ENCODE results near the gene MYO16. TPM values are rescaled to one million over a fixed set of nuclear protein-coding genes. Genes with fewer than 3 reads are reported as not detected.

Gene MYO16
- total RNA-seq, 1 donor from 2014 or later = not detected

GRCh38 chr13:109123971-109124370, 494.6 kb downstream of the MYO16 start:
- DNase-seq (ENCODE audit: low read depth in 2 of 2) = no peak

GRCh38 chr13:109126178-109126577, 496.8 kb downstream of the MYO16 start:
- DNase-seq (ENCODE audit: low read depth in 2 of 2) = no peak

DNA sequence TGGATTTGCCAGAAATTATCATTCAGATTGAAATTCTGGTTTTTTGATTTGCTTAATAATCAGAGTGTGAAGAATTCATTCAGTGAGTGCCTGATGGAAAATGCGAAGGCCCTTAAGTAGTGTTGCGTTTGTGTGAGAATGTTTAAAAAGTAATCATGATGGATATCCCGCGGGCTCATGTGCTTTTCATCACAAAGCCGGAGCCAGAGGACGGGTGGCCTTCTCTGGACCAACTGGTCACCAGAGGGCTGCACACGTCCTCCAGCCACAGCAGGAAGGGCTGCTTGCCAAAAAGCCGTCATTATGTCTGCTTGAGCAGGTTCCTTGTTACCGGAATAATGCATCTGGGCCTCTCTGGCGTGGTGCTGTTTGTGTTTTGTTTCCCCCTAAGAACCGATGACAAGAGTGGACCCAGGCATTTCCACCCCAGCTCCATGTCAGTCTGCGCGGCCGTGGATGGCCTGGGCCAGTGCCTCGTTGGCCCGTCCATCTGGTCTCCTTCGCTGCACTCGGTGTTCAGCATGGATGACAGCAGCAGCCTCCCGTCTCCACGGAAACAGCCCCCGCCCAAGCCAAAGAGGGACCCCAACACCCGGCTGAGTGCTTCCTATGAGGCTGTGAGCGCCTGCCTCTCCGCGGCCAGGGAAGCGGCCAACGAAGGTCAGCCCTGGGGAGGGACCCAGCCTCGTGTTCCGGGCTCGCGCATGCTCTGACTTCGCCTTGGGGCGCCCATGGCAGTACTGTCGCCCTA, 497.7 kb downstream of the MYO16 start:
- no peak for DNase-seq (ENCODE audit: low read depth in 2 of 2)

GRCh38 chr13:109128121-109128520, 498.7 kb downstream of the MYO16 start:
- DNase-seq (ENCODE audit: low read depth in 2 of 2) = no peak

DNA sequence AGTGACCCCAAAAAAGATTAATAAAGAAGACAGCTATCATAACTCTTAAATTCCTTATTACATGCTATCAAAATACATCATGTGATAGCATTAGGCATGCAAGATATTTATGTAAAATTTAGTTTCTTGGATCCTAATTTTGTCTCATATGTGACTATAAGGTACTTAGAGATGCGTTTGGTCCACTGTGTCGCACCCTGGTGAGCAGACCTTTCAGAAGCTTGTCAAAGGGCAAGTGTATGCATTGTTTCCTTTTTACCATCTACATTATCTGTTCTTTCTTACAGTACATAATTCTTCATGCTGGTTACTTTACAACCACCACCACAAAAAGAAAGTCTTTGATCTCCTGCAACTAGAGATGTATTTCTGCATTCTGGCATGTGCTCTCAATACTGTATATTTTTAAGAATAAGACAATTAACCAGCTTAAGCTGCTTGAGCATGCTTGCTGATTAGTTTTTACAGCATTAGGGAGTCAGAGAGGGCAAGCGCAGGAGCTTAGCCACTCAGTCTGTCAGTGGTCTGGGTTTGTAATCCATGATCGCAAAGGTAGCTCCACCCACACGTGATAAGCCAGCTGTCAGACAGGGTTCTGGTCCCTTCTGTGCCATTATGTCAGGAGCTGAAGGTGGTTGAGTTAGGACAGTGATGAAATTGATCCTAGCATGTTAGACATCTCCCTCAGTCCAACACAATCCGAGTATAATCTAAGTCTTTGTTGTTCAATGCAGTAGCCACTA, 500.9 kb downstream of the MYO16 start:
- DNase-seq (ENCODE audit: low read depth in 2 of 2) = no peak

- no peak for DNase-seq (ENCODE audit: low read depth in 2 of 2)
These were observed 502.4 kb downstream of the MYO16 start for GRCh38 chr13:109131698-109132257.

- DNase-seq (ENCODE audit: low read depth in 2 of 2) = peak in 1 of 2 donors; percentile 31
These were observed 505.6 kb downstream of the MYO16 start for GRCh38 chr13:109135018-109135417.

DNA sequence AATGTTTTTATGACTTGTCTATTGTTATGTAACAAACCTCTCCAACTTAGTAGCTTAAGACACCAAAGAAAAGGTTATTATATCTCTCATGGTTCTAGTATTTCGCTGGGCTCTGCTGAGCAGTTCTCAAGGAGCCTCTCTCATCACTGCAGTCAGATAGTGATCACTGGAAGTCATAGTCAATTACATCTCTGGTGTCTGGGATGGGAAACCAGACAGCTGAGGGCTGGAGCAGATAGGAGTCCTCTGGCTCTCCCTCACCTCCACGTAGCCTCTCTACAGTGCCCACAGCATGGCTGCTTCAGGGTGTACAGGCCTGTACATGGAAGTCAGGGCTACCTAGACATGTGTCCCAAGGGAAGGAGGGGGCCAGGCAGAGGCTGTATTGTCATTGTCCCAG, 507.5 kb downstream of the MYO16 start:
- no peak for DNase-seq (ENCODE audit: low read depth in 2 of 2)

DNA sequence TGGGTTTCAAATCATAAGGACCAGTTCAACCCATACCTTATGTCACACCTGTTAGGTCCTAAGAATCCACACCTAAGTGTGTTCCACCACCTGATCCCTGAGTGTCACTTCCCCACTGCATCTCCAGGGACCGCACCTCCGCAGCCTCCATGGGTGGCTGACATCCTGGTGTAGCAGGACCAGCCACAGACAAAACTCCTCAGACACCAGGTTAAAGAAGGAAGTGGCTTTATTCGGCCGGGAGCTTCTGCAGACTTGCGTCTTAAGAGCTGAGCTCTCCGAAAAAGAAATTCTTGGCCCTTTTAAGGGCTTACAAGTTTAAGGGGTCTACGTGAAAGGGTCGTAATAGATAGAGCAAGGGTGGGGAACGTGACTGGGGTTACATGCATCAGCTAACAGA, 509.9 kb downstream of the MYO16 start:
- DNase-seq (ENCODE audit: low read depth in 2 of 2) = no peak

DNA sequence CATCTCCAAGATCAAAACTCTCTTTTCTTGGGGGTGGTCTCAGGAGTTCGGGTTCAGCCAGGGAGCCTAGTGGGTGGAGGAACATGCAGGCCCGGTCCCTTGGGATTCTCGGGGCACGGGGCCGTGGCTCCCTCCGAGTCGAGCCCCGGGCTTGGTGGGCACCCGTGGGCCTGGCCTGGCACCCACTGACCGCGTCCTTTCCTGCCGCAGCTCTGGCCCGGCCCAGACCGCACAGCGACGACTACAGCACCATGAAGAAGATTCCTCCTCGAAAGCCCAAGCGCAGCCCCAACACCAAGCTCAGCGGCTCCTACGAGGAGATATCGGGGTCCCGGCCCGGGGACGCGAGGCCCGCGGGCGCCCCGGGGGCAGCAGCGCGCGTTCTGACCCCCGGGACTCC, 510.6 kb downstream of the MYO16 start:
- no peak for DNase-seq (ENCODE audit: low read depth in 2 of 2)

DNA sequence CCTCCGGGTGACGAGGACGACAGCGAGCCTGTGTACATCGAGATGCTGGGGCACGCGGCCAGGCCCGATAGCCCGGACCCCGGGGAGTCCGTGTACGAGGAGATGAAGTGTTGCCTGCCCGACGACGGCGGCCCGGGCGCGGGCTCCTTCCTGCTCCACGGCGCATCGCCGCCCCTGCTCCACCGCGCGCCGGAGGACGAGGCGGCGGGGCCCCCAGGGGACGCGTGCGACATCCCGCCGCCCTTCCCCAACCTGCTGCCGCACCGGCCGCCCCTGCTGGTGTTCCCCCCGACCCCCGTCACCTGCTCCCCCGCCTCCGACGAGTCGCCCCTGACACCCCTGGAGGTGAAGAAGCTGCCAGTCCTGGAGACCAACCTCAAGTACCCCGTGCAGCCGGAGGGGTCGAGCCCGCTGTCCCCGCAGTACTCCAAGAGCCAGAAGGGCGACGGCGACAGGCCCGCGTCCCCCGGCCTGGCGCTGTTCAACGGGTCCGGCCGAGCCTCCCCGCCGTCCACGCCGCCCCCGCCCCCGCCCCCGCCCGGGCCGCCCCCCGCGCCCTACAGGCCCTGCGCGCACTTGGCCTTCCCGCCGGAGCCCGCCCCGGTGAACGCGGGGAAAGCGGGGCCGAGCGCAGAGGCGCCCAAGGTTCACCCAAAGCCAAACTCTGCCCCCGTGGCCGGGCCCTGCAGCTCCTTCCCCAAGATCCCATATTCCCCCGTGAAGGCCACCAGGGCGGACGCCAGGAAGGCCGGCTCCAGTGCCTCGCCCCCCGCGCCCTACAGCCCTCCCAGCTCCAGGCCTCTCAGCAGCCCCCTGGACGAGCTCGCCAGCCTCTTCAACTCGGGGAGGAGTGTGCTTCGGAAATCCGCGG, 511.3 kb downstream of the MYO16 start:
- no peak for DNase-seq (ENCODE audit: low read depth in 2 of 2)

DNA sequence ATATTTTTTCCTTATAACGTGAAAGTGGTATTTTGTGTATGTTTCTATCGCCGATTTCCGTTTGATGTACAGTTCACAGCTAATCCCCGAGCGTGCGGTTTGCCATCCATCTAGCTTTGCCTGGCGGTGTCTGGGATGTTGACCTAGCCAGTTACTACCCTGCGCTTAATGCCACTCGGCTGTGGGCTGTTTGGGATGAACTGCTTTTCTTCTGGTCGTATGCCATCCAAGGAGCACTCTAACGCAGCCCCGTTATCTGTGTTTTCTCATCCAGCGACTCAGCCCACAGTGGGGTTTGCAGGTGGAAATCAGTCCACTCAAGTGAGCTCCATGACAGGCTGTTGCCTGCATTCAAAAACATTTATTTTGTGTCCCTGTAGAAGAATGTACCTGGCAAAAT, 512.3 kb downstream of the MYO16 start:
- DNase-seq (ENCODE audit: low read depth in 2 of 2) = no peak

GRCh38 chr13:109144693-109145437, 515.5 kb downstream of the MYO16 start:
- no peak for DNase-seq (ENCODE audit: low read depth in 2 of 2)

DNA sequence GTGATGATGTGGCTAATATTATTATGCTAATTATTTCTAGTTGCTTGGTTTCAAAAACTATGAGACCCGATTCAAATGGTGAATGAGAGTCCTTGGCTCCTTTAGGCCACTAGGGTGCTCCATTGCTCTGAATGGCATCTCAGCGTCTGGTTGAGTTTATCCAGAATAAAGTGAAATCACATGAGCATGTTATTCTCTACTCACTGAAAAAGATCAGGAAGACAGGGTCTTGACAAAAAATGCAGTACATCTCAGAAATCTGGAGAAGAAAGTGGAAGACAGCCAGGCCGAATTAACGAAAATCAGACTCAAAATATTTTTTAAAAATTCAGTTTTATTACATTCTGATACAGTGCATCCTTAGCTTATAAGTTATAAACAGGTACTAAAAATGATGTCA, 516.2 kb downstream of the MYO16 start:
- DNase-seq (ENCODE audit: low read depth in 2 of 2) = peak; percentile 48 to 68

- DNase-seq (ENCODE audit: low read depth in 2 of 2) = no peak
These were observed 517.0 kb downstream of the MYO16 start for GRCh38 chr13:109146393-109146792.

GRCh38 chr13:109146912-109147647, 517.7 kb downstream of the MYO16 start:
- peak; percentile 31 to 62 for DNase-seq (ENCODE audit: low read depth in 2 of 2)

DNA sequence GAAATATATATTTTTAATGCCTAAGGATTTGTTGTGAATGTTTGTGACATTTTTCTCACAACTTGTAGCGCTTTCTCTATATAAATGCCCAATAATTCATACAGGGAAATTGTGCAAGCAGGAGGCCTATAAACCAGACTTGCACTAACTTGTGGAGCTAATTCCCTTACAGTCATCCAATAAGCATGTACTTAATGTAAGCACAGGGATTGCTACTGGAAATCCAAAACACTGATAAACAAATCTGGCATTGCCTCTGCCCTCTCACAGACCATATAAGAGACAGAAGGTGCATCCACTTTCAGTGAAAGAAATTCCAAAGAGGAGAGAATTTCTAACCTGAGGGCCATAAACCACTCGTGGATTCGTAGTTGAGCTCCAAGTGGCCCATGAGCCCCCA, 518.8 kb downstream of the MYO16 start:
- DNase-seq (ENCODE audit: low read depth in 2 of 2) = no peak

GRCh38 chr13:109150696-109151095, 521.3 kb downstream of the MYO16 start:
- no peak for DNase-seq (ENCODE audit: low read depth in 2 of 2)

GRCh38 chr13:109151255-109151654, 521.8 kb downstream of the MYO16 start:
- no peak for DNase-seq (ENCODE audit: low read depth in 2 of 2)

DNA sequence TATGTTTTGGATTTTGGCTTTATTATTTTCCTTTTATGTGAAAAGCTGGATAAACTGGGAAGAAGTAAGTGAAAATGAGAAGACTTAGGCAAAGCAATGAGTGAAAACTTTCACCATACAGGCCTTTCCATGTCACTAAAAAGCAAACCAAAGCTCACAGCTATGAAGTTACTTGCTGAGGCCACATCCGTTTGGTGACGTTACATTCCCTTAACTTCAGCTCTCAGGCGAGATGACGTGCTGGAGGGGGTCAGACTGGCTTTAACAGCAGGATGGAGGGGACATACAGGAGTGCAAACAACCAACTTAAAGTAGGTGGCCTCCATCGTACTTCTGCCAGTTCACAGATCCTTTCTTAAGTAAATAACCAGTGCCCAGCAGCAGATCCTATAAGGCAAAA, 522.3 kb downstream of the MYO16 start:
- peak in 1 of 2 donors; percentile 17 for DNase-seq (ENCODE audit: low read depth in 2 of 2)

Data from lung microvascular endothelial cell (primary cell).